ENCODE results near the gene BCKDK. TPM values are rescaled to one million over a fixed set of nuclear protein-coding genes. Genes with fewer than 3 reads are reported as not detected.

Gene BCKDK
- polyA plus RNA-seq, 3 donors = 29.5 to 44.1 (median 42.6) TPM

DNA sequence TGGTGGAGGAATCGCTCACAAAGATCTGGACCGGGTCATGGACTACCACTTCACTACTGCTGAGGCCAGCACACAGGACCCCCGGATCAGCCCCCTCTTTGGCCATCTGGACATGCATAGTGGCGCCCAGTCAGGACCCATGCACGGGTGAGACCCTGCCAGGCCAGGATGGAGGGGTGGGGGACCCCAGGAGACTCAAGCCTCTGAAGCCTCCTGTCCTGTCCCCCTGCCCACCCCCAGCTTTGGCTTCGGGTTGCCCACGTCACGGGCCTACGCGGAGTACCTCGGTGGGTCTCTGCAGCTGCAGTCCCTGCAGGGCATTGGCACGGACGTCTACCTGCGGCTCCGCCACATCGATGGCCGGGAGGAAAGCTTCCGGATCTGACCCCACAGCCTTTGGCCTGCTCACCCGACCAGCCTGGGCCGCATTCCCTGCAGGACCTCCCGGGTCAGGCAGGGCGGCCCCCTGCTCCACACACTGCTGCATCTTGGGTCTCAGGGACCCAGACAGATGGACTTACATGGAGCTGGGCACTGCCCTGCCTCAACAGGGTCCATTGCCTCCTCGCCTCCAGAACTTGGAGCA lies 3.8 kb downstream of the BCKDK start:
- DNase-seq (ENCODE audit: extremely low read depth in 1 of 11, low read depth in 9 of 11, low spot score in 4 of 11) = no peak

DNA sequence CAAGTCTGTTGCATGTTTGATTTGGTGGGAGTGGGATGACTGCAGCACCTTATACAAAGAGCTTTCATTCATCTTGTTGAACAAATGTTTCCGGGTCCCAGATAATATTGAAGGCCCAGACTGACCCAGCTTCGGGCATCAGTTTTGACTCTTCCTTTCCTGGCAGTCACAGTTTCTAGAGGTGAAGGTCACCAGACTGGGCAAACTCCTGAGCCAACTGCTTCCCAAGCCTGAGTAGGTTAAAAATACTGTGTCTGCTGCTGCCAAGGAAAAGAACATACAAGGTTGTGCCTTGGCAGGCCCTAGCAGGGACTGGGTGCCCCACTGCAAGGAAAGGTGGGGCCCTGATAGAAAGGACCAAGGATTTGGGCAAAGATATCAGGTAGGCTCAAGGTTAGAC lies 4.5 kb downstream of the BCKDK start:
- DNase-seq (ENCODE audit: extremely low read depth in 1 of 11, low read depth in 9 of 11, low spot score in 4 of 11) = no peak

- DNase-seq (ENCODE audit: extremely low read depth in 1 of 11, low read depth in 9 of 11, low spot score in 4 of 11) = no peak
Observed at GRCh38 chr16:31113121-31114120, 5.2 kb downstream of the BCKDK start.

GRCh38 chr16:31114468-31114867 lies 6.3 kb downstream of the BCKDK start:
- DNase-seq (ENCODE audit: extremely low read depth in 1 of 11, low read depth in 9 of 11, low spot score in 4 of 11) = no peak

- peak; percentile 89 to 98 (median 96) for DNase-seq (ENCODE audit: extremely low read depth in 1 of 11, low read depth in 9 of 11, low spot score in 4 of 11)
Observed at GRCh38 chr16:31117384-31118222, 9.4 kb downstream of the BCKDK start, which contains the start of gene KAT8. Gene KAT8 (plus strand): TSS chr16:31117664. CDS start chr16:31117682, 18 bp downstream.

DNA sequence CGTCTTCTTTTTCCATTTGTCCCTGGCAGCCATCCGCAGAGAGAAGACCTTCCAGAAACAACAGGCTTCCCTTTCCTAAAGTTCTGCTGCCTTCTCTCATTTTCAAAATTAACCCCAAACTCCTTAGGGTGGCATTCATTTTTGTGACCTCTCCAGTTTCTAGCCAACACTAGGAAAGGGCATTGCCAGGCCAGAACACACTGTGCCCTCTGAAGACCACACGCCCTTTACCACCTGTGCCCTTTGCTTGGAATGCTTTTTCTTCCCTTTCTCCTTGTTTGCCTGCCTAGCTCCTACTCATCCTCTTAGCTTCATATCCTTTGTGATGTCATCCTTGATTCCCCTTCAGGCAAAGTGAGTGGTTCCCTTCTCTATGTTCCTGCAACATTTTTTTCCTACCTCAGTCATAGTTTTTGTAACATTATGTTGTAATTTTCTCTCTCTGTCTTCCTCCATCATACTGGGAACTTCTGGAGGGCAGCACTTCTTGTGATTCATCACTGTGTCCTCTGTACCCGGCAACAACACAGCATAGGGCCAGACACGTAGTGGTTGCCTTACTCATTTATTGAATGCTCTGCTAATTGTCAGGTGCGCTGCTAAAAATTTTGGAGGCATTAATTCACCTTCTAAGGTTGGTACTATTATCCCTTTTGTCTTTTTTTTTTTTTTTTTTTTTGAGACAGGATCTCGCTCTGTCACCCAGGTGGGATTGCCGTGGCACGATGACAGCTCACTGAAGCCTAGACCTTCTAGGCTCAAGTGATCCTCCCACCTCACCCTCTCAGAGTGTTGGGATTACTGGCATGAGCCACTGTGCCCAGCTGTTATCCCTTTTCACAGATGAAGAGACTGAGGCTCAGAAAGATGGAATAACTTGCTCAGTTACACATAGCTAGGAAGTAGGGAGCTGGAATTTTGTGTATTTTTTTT lies 10.3 kb downstream of the BCKDK start:
- DNase-seq (ENCODE audit: extremely low read depth in 1 of 11, low read depth in 9 of 11, low spot score in 4 of 11) = no peak

GRCh38 chr16:31120129-31120528 lies 11.9 kb downstream of the BCKDK start:
- DNase-seq (ENCODE audit: extremely low read depth in 1 of 11, low read depth in 9 of 11, low spot score in 4 of 11) = no peak

GRCh38 chr16:31125844-31126243 lies 17.7 kb downstream of the BCKDK start:
- DNase-seq (ENCODE audit: extremely low read depth in 1 of 11, low read depth in 9 of 11, low spot score in 4 of 11) = no peak

GRCh38 chr16:31127182-31127581 lies 19.0 kb downstream of the BCKDK start:
- DNase-seq (ENCODE audit: extremely low read depth in 1 of 11, low read depth in 9 of 11, low spot score in 4 of 11) = no peak

DNA sequence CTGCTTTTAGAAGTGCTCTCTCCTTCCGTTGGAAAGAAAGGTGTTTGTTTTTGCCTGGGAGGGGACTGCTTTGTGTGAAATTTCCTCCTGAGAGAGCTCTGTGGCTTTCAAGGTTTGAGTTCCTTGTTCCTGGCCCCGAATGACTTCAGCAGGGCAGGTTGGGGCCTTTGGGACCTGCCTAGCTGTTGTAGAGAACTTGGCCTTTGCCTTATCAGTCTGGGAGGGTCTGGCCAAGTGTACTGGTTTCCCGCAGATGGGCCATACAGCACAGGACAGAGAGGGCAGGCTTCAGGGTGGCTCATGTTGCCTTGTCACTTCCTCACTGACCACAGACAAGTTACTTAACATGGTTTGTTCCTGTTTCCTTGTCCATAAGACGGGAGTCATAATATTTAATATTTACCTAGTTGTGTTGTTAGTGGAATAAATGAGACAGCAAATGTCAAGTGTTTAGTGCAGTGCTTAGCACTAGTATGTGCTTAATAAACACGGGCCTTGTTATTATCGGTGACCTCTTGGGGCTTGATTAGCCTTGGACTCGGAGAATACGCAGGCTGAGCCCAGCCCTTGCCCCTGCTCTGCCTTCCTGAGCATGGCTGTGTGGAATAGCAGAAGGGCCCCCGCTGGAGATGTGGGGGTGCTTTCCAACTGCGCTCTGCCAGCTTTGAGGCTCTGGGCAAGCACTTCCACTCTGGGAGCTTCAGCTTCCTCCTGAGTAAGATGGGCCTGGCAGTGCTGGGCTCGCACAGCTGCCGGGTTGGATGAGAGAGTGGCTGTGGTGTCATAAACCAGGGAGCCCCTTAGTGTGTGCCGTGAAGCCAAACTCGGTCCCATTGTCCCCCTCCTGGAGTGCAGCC lies 20.8 kb downstream of the BCKDK start:
- DNase-seq (ENCODE audit: extremely low read depth in 1 of 11, low read depth in 9 of 11, low spot score in 4 of 11) = no peak

DNA sequence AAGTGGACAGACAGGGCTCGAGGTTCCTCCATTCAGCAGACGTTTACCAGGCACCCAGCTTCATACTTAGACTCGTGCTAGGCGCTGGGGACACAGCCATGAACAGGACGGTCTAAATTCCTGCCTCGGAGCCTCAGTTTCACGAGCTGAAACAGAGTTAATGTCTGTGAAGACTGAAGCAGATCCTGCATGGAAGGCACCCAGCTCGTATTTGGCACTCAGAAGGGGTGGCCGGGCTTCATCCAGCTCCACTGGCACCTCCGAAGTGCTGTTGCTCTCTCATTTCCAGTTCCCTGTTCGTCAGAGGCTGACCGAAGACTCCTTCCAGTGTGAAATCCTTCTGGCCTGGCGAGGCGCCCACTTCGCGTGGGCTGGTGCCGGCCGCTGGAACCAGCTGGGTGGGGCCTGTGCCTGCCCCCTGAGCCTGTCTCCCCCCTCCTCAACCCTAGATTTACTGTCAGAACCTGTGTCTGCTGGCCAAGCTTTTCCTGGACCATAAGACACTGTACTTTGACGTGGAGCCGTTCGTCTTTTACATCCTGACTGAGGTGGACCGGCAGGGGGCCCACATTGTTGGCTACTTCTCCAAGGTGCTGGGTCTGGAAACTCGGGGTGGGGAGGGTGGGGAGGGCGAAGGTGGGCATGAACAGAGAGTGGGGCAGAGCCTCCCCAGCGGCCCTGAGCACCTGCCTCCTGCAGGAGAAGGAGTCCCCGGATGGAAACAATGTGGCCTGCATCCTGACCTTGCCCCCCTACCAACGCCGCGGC lies 21.6 kb downstream of the BCKDK start:
- no peak for DNase-seq (ENCODE audit: extremely low read depth in 1 of 11, low read depth in 9 of 11, low spot score in 4 of 11)

DNA sequence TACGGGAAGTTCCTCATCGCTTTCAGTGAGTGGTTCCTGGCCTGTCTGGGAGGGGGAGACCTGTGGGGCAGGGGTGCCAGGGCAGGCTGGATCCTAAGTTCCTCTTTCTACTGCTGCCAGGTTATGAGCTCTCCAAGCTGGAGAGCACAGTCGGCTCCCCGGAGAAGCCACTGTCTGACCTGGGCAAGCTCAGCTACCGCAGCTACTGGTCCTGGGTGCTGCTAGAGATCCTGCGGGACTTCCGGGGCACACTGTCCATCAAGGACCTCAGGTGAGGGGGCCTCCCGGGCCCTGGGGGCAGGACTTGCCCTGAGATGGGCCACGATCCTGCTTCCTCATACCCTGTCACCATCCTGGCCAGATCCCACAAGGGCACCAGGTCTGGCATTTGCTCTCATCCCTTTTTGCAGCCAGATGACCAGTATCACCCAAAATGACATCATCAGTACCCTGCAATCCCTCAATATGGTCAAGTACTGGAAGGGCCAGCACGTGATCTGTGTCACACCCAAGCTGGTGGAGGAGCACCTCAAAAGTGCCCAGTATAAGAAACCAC lies 22.2 kb downstream of the BCKDK start:
- DNase-seq (ENCODE audit: extremely low read depth in 1 of 11, low read depth in 9 of 11, low spot score in 4 of 11) = no peak

DNA sequence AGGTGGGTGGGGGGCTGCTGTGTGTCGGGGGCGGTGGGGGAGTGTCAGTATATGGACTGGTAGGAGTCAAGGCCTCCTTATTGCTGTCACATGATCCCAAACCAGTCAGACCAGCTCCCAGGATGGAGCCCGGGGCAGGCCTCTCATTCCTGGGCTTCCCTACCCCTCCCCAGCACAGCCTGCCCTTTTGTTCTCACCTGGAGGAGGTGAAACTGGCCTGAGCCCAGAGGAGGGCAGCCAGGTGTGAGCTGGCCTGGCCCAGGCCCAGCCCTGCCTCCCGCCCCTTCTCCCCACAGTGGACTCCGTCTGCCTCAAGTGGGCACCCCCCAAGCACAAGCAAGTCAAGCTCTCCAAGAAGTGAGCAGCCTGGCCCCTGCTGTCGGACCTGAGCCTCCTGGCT lies 22.7 kb downstream of the BCKDK start:
- no peak for DNase-seq (ENCODE audit: extremely low read depth in 1 of 11, low read depth in 9 of 11, low spot score in 4 of 11)

- DNase-seq (ENCODE audit: extremely low read depth in 1 of 11, low read depth in 9 of 11, low spot score in 4 of 11) = no peak
Observed at GRCh38 chr16:31131416-31131815, 23.2 kb downstream of the BCKDK start.

DNA sequence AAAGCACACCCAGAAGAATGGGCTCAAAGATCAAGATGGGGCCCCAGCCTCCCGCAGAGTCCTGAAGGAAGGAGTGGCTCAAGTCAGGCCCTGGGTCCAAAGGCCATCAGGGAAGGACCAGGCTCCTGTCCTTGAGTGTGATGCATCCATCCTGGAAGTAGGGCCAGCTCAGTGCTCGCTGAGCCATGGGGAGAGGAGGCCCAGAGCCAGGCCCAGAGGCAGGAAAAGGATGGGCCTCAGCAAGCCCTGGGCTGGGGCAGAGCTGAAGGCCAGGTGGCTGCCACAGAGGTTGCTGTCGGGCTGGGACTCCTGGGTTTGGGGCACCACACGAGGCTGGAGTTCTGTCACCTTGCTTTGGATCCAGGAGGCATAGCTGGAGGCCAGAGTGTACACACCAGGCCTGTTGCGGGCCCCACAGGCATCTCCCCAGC lies 23.7 kb downstream of the BCKDK start:
- no peak for DNase-seq (ENCODE audit: extremely low read depth in 1 of 11, low read depth in 9 of 11, low spot score in 4 of 11)

GRCh38 chr16:31132303-31132979 lies 24.3 kb downstream of the BCKDK start:
- no peak for DNase-seq (ENCODE audit: extremely low read depth in 1 of 11, low read depth in 9 of 11, low spot score in 4 of 11)
